ENCODE results near the gene FCHO2. TPM values are rescaled to one million over a fixed set of nuclear protein-coding genes. Genes with fewer than 3 reads are reported as not detected.

FCHO2 gene
- total and polyA plus RNA-seq, 2 of the 8 experiments (the other 6 are each of a cell fraction or from before 2014, with no cell fraction given), result 4.3 to 15.7 TPM

GRCh38 chr5:73114044-73114688 is 158.3 kb downstream of the FCHO2 start (continued):
- TF ChIP-seq CTCF (IDR thresholded peaks at IDR 0.05; ENCODE audit: control extremely low read depth in 1 of 3, insufficient read depth in 1 of 3, low read depth in 1 of 3, low read length in 3 of 3) (no peak), TCF12 (IDR thresholded peaks at IDR 0.05; ENCODE audit: low read depth, low read length) (no peak), RBBP5 (IDR thresholded peaks at IDR 0.05; ENCODE audit: borderline replicate concordance, low read depth, low read length) (no peak), SAP30 (IDR thresholded peaks at IDR 0.05; ENCODE audit: insufficient read depth, insufficient replicate concordance, low read length) (no peak), CREB1 (IDR thresholded peaks at IDR 0.05) (no peak), ATF3 (IDR thresholded peaks at IDR 0.05; ENCODE audit: insufficient read depth, low read depth, low read length) (no peak), FOSL1 (IDR thresholded peaks at IDR 0.05; ENCODE audit: insufficient read depth, low read depth, low read length) (no peak), EP300 (IDR thresholded peaks at IDR 0.05; ENCODE audit: borderline replicate concordance in 1 of 2, low read depth in 2 of 2, low read length in 2 of 2) (no peak), TBP (IDR thresholded peaks at IDR 0.05; ENCODE audit: low read depth, low read length) (no peak), KDM1A (IDR thresholded peaks at IDR 0.05; ENCODE audit: borderline replicate concordance, low read length) (no peak)
